Posterior vena cava (tissue), 2 donors: ENCODE data around the gene OSCAR. TPM values are rescaled to one million over a fixed set of nuclear protein-coding genes. Genes with fewer than 3 reads are reported as not detected.

Source experiments
- DNase-seq: peaks from one replicate; pipeline ENCODE4 v3.0.0-alpha.2; 2020; ENCODE audit warnings: low spot score
- intact Hi-C, 2 donors: fragments of 100-400 bp; cut with DNase I; formaldehyde crosslinking; loops; one replicate each; pipeline versions ENCODE4 v1.14.1 to v1.14.2; 2022 to 2023
- long read RNA-seq, 2 donors: library from polyadenylated mRNA; unstranded; transcript quantifications; one replicate each; pipeline ENCODE4 v2.0.0, GENCODE V29; 2020 to 2021
- total RNA-seq, 2 donors: library from RNA; stranded (reverse); fragmentation: NEBNext Ultra II Directional; extraction: Animal tissue kit (Norgen Biotek cat#: 25700); gene quantifications; one replicate each; pipeline ENCODE4 v1.2.1, GENCODE V29; 2021
- donor health status: DM: yes; HTN: yes; CAD: no.
- donor health status: DM: yes; HTN: yes; CAD: no.

Gene OSCAR
- 1 to 10 TPM; 3.9 to 5.0 TPM for total RNA-seq
- long read RNA-seq, donor 1, partial matches to known transcripts = 2 of 4 reads
- long read RNA-seq, donor 1, other reads (novel, unspliced or antisense) = 2 of 4 reads
- long read RNA-seq, donor 2, transcript OSCAR-204 (5 exons, 1,389 nt) = major isoform, 5 of 8 reads
- long read RNA-seq, donor 2, partial matches to known transcripts = 2 of 8 reads
- long read RNA-seq, donor 2, other reads (novel, unspliced or antisense) = 1 of 8 reads

DNA sequence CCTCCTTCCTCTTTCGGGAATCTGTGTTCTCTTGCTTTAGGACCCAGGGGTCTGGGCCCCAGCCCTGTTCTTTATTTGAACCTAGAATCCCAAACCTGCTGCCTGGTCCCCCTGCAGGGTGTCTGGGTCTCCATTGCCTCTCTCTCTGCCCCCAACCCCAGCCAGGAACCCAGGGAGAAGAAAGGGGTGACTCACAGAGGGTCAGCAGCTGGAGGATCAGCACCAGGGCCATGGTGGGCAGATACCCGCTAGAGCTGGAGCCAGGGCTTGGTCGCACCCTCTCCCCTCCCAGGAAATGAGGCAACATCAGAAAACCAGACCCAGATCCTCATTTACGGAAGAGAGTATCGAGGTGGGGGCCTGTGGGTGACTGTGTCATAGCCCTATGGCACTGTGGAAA lies at the start of gene OSCAR:
TSS of gene OSCAR (minus strand) at position 243 of the 400 bp plus-strand sequence. CDS start at position 232, 11 bp downstream.
- intact Hi-C loops = no loop called here
- no peak for DNase-seq

GRCh38 chr19:54149021-54149812 lies 48.6 kb upstream of the OSCAR start:
- intact Hi-C loops = no loop called here
- no peak for DNase-seq

DNA sequence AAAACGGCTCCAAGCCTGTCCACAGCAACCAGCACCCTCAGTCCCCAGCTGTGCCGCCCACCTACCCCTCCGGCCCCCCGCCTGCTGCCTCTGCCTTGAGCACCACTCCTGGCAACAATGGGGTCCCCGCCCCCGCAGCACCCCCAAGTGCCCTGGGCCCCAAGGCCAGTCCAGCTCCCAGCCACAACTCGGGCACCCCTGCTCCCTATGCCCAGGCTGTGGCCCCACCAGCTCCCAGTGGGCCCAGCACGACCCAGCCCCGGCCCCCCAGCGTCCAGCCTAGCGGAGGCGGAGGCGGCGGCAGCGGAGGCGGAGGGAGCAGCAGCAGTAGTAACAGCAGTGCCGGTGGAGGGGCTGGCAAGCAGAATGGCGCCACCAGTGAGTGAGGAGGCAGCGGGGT lies 47.6 kb upstream of the OSCAR start:
- intact Hi-C loops = no loop called here
- no peak for DNase-seq

- intact Hi-C loops = no loop called here
- DNase-seq = no peak
Observed at GRCh38 chr19:54147676-54148075, 47.1 kb upstream of the OSCAR start.

DNA sequence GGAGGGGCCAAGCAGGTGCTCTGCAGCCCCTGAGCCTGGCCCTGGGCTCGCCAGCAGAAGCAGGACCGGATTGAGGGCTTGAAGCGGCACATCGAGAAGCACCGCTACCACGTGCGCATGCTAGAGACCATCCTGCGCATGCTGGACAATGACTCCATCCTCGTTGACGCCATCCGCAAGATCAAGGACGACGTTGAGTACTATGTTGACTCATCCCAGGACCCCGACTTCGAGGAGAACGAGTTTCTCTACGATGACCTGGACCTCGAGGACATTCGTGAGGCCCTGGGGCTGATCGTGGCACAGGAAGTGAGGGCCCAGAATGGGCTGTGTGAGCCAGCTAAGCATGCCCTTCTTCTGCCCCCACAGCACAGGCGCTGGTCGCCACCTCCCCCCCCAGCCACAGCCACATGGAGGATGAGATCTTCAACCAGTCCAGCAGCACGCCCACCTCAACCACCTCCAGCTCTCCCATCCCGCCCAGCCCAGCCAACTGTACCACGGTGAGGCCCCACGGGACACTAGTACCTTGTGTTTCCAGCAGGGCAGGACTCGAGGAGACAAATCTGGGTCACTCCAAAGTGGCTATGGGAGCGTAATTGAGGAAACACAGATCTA lies 45.0 kb upstream of the OSCAR start:
- intact Hi-C loops = no loop called here

GRCh38 chr19:54142166-54142780 lies 41.7 kb upstream of the OSCAR start:
- intact Hi-C loops = no loop called here
- no peak for DNase-seq

More for the DNA sequence above, 45.0 kb upstream of the OSCAR start:
- DNase-seq = no peak

GRCh38 chr19:54141356-54141755 lies 40.8 kb upstream of the OSCAR start:
- no peak for DNase-seq
- intact Hi-C loops = no loop called here

- intact Hi-C loops = no loop called here
- DNase-seq = no peak
Observed at GRCh38 chr19:54138489-54139256, 38.1 kb upstream of the OSCAR start.

DNA sequence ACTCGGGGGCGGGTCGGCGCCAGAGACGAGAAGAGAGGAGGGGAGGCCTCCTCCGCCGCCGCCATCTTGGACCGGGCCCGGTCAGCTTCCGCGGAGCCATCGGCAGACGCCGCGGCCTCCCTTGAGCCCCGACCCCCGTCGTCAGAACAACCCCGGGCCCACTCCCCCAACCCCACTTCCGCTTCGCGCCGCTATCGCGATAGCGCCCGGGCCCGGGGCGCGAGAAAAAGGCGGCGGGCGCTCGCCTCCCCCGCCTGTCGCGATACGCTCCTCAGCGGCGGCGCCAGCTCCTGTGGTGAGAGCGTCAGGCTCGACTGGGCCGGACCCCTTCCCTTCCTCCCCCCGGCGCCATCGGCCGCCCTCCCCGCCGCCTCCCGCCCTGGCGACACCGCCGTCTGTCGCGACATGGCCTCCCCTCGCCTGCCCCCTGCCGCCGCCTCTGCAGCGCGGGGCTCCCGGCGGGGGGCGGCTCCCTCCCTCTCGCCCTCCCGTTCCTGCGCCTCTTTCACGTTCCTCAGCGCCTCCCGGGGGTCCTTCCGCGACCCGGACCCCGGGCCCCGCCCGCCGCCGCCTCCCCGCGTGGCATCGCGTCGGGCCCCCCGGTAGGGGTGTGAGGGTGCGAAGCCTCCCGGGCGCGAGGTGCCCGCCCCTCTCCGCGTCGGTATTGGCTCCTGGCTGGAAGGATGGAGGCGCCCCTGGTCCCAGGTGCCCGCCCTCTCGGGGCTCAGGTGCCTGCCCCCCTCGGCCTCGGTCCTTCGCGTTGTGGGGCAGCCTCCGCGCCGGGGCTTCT lies 37.3 kb upstream of the OSCAR start, which contains the start of gene CNOT3:
TSS of gene CNOT3 (plus strand) at position 64 of the 790 bp plus-strand sequence. CDS start 5,217 bp downstream, outside the sequence.
- DNase-seq = no peak
- intact Hi-C loops = no loop called here

GRCh38 chr19:54136864-54137698 lies 36.5 kb upstream of the OSCAR start:
- peak; percentile 100 for DNase-seq
- intact Hi-C loops = no loop called here

- intact Hi-C loops = no loop called here
- DNase-seq = no peak
Observed at GRCh38 chr19:54136086-54136863, 35.7 kb upstream of the OSCAR start.

GRCh38 chr19:54133957-54134590 lies 33.5 kb upstream of the OSCAR start:
- intact Hi-C loops = no loop called here
- DNase-seq = no peak

DNA sequence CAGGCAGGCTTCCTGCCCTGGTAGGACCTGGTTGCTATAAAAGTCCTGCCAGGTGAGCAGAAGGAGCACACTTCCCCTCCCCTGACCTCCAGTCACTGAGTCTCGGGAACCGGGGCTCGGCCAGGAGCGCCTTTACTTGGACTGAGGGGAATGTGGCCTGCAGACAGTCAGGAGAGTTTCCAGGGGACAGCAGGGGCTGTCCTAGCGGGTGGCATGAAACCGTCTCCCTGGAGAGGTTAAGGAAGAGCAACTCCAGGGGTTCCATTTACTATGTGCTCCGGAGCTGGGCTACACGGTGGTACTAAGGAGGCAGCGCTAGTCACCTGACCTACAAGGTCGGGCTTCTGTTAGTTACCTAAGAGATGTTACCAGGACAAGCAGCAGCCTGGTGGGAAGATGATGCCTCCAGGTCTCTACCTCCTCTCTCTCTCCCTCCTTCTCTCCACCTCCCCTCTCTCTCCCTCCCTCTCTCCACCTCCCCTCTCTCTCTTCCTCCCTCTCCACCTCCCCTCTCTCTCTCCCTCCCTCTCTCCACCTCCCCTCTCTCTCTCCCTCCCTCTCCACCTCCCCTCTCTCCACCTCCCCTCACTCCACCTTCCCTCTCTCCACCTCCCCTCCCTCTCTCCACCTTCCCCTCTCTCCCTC lies 32.8 kb upstream of the OSCAR start:
- intact Hi-C loops = no loop called here
- no peak for DNase-seq

DNA sequence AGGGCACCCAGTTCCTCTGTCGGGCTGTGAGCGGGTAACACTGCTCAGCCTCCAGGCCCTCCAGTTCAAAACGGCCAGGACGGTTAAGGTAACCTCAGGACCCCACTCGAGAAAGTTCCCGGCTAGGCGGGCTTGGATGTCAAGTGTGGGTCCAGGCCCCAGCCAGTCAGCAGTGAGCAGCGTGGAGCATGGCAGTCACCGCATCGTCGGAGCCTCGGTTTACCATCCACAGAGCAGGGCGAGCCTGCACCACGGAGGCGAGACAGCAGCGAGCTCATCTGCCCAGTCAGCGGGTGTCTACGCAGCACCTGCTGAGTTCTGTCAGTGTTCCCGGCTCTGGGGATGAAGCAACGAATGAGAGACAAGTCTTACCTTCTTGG lies 29.0 kb upstream of the OSCAR start:
- no peak for DNase-seq
- intact Hi-C loops = no loop called here

GRCh38 chr19:54128796-54129616 lies 28.4 kb upstream of the OSCAR start:
- no peak for DNase-seq
- intact Hi-C loops = no loop called here
